Hepatocyte (in vitro differentiated cells): Measurements from ENCODE around the gene KCTD10. TPM values are rescaled to one million over a fixed set of nuclear protein-coding genes. Genes with fewer than 3 reads are reported as not detected.
"Not testable (repeated sequence)": the region's sequence is repeated elsewhere in the genome, so short reads cannot be mapped to it uniquely, and the experiment has no call there.

Experiments
- DNase-seq: peaks from one replicate; pipeline ENCODE4 v3.0.0-alpha.2; 2016; ENCODE audit warnings: low spot score
- H2AFZ ChIP-seq: fragments of 200-600 bp; sonication (generic); 2 replicates; pipeline ENCODE4 v1.6.0; 2016; ENCODE audit warnings: antibody characterized with exemption, mild to moderate bottlenecking
- H3K27ac ChIP-seq: fragments of 200-600 bp; sonication (generic); 2 replicates; pipeline ENCODE4 v1.5.1; 2016; ENCODE audit warnings: mild to moderate bottlenecking
- H3K27me3 ChIP-seq: fragments of 200-600 bp; sonication (generic); 2 replicates; pipeline ENCODE4 v1.6.1; 2016
- H3K36me3 ChIP-seq: fragments of 200-600 bp; sonication (generic); replicated peaks from 2 replicates; pipeline ENCODE4 v1.5.1; 2016; ENCODE audit warnings: low read depth; ENCODE audit not compliant: insufficient read depth
- H3K4me1 ChIP-seq: fragments of 200-600 bp; sonication (generic); 2 replicates; pipeline ENCODE4 v1.5.1; 2016; ENCODE audit warnings: mild to moderate bottlenecking, moderate library complexity; ENCODE audit not compliant: insufficient read depth
- H3K4me2 ChIP-seq: fragments of 200-600 bp; sonication (generic); 2 replicates; pipeline ENCODE4 v1.6.0; 2016
- H3K4me3 ChIP-seq: fragments of 200-600 bp; sonication (generic); 2 replicates; pipeline ENCODE4 v1.5.1; 2016; ENCODE audit warnings: mild to moderate bottlenecking
- H3K79me2 ChIP-seq: fragments of 200-600 bp; sonication (generic); 2 replicates; pipeline ENCODE4 v1.6.0; 2017; ENCODE audit warnings: mild to moderate bottlenecking
- H3K9me2 ChIP-seq: fragments of 200-600 bp; sonication (generic); replicated peaks from 2 replicates; pipeline ENCODE4 v1.6.0; 2017; ENCODE audit warnings: mild to moderate bottlenecking; ENCODE audit not compliant: insufficient read depth
- H3K9me3 ChIP-seq: fragments of 200-600 bp; sonication (generic); 2 replicates; pipeline ENCODE4 v1.5.1; 2016; ENCODE audit warnings: low read depth, mild to moderate bottlenecking
- H4K20me1 ChIP-seq: fragments of 200-600 bp; sonication (generic); 2 replicates; pipeline ENCODE4 v1.6.0; 2016; ENCODE audit warnings: mild to moderate bottlenecking; ENCODE audit not compliant: insufficient read depth, poor library complexity, severe bottlenecking
- EZH2 ChIP-seq: fragments of 200-600 bp; sonication (generic); IDR thresholded peaks from 2 replicates; pipeline ENCODE4 v1.6.1; 2016; ENCODE audit warnings: antibody characterized with exemption, mild to moderate bottlenecking, borderline replicate concordance
- EZH2phosphoT487 ChIP-seq: fragments of 200-600 bp; sonication (generic); IDR thresholded peaks from one replicate; pipeline ENCODE4 v1.6.1; 2018; ENCODE audit warnings: antibody characterized with exemption, mild to moderate bottlenecking, low read depth, moderate library complexity; ENCODE audit not compliant: unreplicated experiment, severe bottlenecking
- WGBS: methylation state at CpG from one replicate; pipeline ENCODE4 v1.1.6; 2016; ENCODE audit warnings: low lambda C conversion rate; ENCODE audit errors: missing lambda C conversion rate; 5-methylcytosine and 5-hydroxymethylcytosine counted together
- polyA plus RNA-seq: library from polyadenylated mRNA; unstranded; fragments of >200 nt; fragmentation: Nextera tagmentation; extraction: Ambion mirVana; gene quantifications from 2 replicates; pipeline ENCODE4 v1.2.1, GENCODE V29; 2016
- total RNA-seq: library from RNA; depleted of rRNA; stranded (reverse); fragments of >200 nt; gene quantifications from 2 replicates; pipeline ENCODE4 v1.2.3, GENCODE V29; 2014
- TF ChIP-seq, protein P1 (sequence below): fragments of 200-600 bp; sonication (generic); IDR thresholded peaks from 2 replicates; pipeline ENCODE4 v1.5.1; 2016; ENCODE audit warnings: antibody characterized with exemption, mild to moderate bottlenecking; ENCODE audit not compliant: poor library complexity

KCTD10 gene
- total and polyA plus RNA-seq, 2 experiments from 2014 or later, result 29.4 to 29.7 TPM

DNA sequence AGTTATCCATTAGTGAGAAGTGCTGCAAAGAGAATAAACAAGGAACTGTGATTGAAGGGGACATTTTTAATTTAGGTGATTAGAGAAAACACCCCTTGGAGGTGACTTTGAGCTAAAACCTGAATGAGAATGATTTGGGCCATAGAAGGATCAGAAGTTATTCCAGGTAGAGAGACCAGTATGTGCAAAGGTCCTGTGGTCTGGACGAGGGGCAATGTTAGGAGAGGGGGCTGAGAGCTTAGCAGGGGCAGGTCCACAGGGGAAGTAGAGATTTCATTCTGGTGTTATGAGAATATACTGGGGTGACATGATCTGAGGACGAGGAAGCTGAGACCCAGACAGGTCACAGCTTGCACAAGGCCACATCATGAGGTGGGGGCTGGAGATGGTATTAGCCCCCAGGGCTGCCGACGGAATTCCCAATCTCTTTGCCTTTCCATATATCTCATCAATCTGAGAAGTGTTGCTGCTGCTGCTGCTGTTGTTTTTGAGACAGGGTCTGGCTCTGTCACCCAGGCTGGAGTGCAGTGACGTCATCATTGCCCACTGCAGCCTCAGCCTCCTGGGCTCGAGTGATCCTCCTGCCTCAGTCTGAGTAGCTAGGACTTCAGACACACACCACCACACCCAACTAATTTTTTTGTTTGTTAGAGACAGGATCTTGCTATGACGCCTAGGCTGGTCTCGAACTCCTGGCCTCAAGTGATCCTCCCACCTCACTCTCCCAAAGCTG, 55.6 kb downstream of the KCTD10 start:
- WGBS, result 56% methylated on average over 8 of the region's 8 CpGs

GRCh38 chr12:109418848-109419480, 58.1 kb downstream of the KCTD10 start:
- H3K27me3 ChIP-seq, result no peaks in the 10 kb centered on the region
- H4K20me1 ChIP-seq, result no peaks in the 10 kb centered on the region
- H3K36me3 ChIP-seq, result no peaks in the 10 kb centered on the region

More for the DNA sequence above, 55.6 kb downstream of the KCTD10 start:
- Histone ChIP-seq H3K4me2 (no peak overlapping the region), H4K20me1 (no peaks in the 10 kb centered on the region), H3K9me2 (no peaks in the 10 kb centered on the region), H3K36me3 (no peaks in the 10 kb centered on the region), H3K79me2 (no peaks in the 10 kb centered on the region), H3K4me1 (no peaks in the 10 kb centered on the region), H3K27me3 (no peaks in the 10 kb centered on the region), H3K27ac (no peak overlapping the region), H2AFZ (no peak overlapping the region), H3K9me3 (no peaks in the 10 kb centered on the region), H3K4me3 (no peak overlapping the region)
- no peak for DNase-seq
- TF ChIP-seq, protein P1, sequence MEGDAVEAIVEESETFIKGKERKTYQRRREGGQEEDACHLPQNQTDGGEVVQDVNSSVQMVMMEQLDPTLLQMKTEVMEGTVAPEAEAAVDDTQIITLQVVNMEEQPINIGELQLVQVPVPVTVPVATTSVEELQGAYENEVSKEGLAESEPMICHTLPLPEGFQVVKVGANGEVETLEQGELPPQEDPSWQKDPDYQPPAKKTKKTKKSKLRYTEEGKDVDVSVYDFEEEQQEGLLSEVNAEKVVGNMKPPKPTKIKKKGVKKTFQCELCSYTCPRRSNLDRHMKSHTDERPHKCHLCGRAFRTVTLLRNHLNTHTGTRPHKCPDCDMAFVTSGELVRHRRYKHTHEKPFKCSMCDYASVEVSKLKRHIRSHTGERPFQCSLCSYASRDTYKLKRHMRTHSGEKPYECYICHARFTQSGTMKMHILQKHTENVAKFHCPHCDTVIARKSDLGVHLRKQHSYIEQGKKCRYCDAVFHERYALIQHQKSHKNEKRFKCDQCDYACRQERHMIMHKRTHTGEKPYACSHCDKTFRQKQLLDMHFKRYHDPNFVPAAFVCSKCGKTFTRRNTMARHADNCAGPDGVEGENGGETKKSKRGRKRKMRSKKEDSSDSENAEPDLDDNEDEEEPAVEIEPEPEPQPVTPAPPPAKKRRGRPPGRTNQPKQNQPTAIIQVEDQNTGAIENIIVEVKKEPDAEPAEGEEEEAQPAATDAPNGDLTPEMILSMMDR, result no peak
- TF ChIP-seq EZH2phosphoT487 (no peak), EZH2 (no peak)

DNA sequence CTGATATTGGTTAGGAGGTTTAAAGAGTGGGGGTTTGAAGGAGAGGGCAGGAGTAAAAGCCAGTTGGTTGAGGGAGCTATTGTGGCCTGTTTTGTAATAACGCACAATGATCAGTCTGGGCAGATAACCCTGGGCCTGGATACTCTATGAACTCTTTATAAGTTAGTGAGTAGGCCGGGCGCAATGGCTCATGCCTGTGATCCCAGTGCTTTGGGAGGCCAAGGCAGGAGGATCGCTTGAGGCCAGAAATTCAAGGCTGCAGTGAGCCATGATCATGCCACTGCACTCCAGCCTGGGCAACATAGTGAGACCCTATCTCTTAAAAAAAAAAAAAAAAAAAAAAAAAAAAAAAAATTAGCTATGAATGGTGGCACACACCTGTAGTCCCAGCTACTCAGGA, 71.0 kb downstream of the KCTD10 start:
- 97% methylated on average over 4 of the region's 4 CpGs for WGBS

More at GRCh38 chr12:109418848-109419480, 58.1 kb downstream of the KCTD10 start:
- Histone ChIP-seq H3K4me1 (no peaks in the 10 kb centered on the region), H3K4me3 (no peak overlapping the region), H3K9me2 (no peaks in the 10 kb centered on the region), H3K9me3 (no peaks in the 10 kb centered on the region), H3K27ac (no peak overlapping the region), H3K79me2 (no peaks in the 10 kb centered on the region), H2AFZ (no peak overlapping the region), H3K4me2 (no peak overlapping the region)
- WGBS, result 67% methylated on average over 4 of the region's 4 CpGs
- TF ChIP-seq, protein P1, result no peak
- TF ChIP-seq EZH2phosphoT487 (no peak), EZH2 (no peak)
- DNase-seq, result no peak

DNA sequence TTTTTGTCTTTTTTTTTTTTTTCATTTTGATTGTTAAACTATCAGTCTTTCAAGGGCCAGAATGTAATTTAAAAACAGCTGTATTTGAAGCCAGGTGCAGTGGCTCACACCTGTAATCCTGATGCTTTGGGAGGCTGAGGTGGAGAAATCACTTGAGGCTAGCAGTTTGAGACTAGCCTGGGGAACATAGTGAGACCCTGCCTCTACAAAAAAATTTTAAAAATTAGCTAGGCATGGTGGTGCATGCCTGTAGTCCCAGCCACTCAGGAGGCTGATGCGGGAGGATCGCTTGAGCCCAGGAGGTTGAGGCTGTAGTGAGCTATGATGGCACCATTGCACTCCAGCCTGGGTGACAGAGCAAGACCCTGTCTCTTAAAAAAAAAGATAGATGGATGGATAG, 72.3 kb downstream of the KCTD10 start:
- H3K36me3 ChIP-seq, H3K27ac ChIP-seq, H3K4me3 ChIP-seq, DNase-seq, H4K20me1 ChIP-seq, H2AFZ ChIP-seq, H3K4me1 ChIP-seq, H3K9me3 ChIP-seq, H3K4me2 ChIP-seq, H3K9me2 ChIP-seq, H3K79me2 ChIP-seq: not testable (repeated sequence)
- H3K27me3 ChIP-seq, result peaks cover 11% of the 10 kb centered on the region
- 98% methylated on average over 2 of the region's 2 CpGs for WGBS

More for the DNA sequence above, 71.0 kb downstream of the KCTD10 start:
- DNase-seq, H3K4me3 ChIP-seq, H3K27ac ChIP-seq, H3K9me3 ChIP-seq, H3K36me3 ChIP-seq, H3K27me3 ChIP-seq, H3K4me2 ChIP-seq, H3K4me1 ChIP-seq, H2AFZ ChIP-seq, H3K79me2 ChIP-seq, H4K20me1 ChIP-seq, H3K9me2 ChIP-seq: not testable (repeated sequence)

Other genes starting within 250 kb of the KCTD10 start
- not detected in 2 replicates for gene FOXN4, start 168.0 kb downstream of the KCTD10 start, total RNA-seq
- not detected in 2 replicates for gene FOXN4, start 168.0 kb downstream of the KCTD10 start, polyA plus RNA-seq
- not detected in 2 replicates for gene MYO1H, start 129.4 kb downstream of the KCTD10 start, total RNA-seq
- not detected in 2 replicates for gene MYO1H, start 129.4 kb downstream of the KCTD10 start, polyA plus RNA-seq
- 30.5 and 35.5 TPM in 2 replicates for gene UBE3B, start 334 bp upstream of the KCTD10 start, total RNA-seq
- gene UBE3B, start 334 bp upstream of the KCTD10 start, polyA plus RNA-seq, result 20.1 and 22.7 TPM in 2 replicates
- 46.6 and 66.6 TPM in 2 replicates for gene MMAB, start 96.2 kb upstream of the KCTD10 start, total RNA-seq
- 80.6 and 80.8 TPM in 2 replicates for gene MMAB, start 96.2 kb upstream of the KCTD10 start, polyA plus RNA-seq
- gene MVK, start 96.5 kb upstream of the KCTD10 start, total RNA-seq, result 32.8 and 34.3 TPM in 2 replicates
- gene MVK, start 96.5 kb upstream of the KCTD10 start, polyA plus RNA-seq, result 16.0 and 18.3 TPM in 2 replicates
- 7.4 and 8.5 TPM in 2 replicates for gene FAM222A, start 236.5 kb upstream of the KCTD10 start, total RNA-seq
- 8.3 and 11.3 TPM in 2 replicates for gene FAM222A, start 236.5 kb upstream of the KCTD10 start, polyA plus RNA-seq